B cell (primary cell): Measurements from ENCODE around the gene GLTP. TPM values are rescaled to one million over a fixed set of nuclear protein-coding genes. Genes with fewer than 3 reads are reported as not detected.

Experiments
- ATAC-seq: fragments of 200-7000 bp; cut with Tn5 transposase; one replicate; pipeline ENCODE4 v1.10.0; 2021; ENCODE audit warnings: low read depth, mild to moderate bottlenecking, moderate number of reproducible peaks, moderate library complexity
- CTCF ChIA-PET: fragments of 350-600 bp; sonication (Branson Sonifier 250); formaldehyde crosslinking; loops from one replicate; lab custom pipeline; 2021; ENCODE audit warnings: antibody characterized with exemption, inconsistent platforms; lab: Charles Lee
- POLR2A ChIA-PET: fragments of 350-600 bp; sonication (Branson Sonifier 250); formaldehyde crosslinking; loops from one replicate; lab custom pipeline; 2021; ENCODE audit warnings: antibody characterized with exemption; lab: Charles Lee
- DNase-seq: peaks from one replicate; pipeline ENCODE4 v3.0.0; 2013
- H2AFZ ChIP-seq: 2 replicates; pipeline ENCODE4 v1.6.1; 2012; ENCODE audit warnings: mild to moderate bottlenecking, low read depth, low read length; ENCODE audit not compliant: insufficient read depth, poor library complexity, severe bottlenecking
- H3K27ac ChIP-seq, 2 donors: 1 replicate in 1 of 2; 2 replicates in 1 of 2; pipeline ENCODE4 v1.5.1; 2012 to 2013; ENCODE audit warnings: low read length in 2 of 2, mild to moderate bottlenecking in 2 of 2, moderate library complexity in 1 of 2
- H3K27me3 ChIP-seq, 4 experiments: fragments of 200-600 bp in 1 of 4; sonication (generic) in 1 of 4; replicated peaks in 1 of 4; 1 replicate in 2 of 4; 2 replicates in 2 of 4; pipeline versions ENCODE4 v1.6.1 to v1.7.0; 2013 to 2016; ENCODE audit warnings: low read length in 3 of 4, mild to moderate bottlenecking in 2 of 4, mixed read lengths in 1 of 4, moderate library complexity in 1 of 4; ENCODE audit not compliant: insufficient read depth in 4 of 4, control insufficient read depth in 3 of 4; ENCODE audit errors: control extremely low read depth in 1 of 4
- H3K36me3 ChIP-seq, 2 experiments: replicated peaks in 1 of 2; 1 replicate in 1 of 2; 2 replicates in 1 of 2; pipeline versions ENCODE4 v1.6.1 to v1.7.1; 2013; ENCODE audit warnings: low read length in 1 of 2; ENCODE audit not compliant: insufficient read depth in 2 of 2, control insufficient read depth in 1 of 2; ENCODE audit errors: control extremely low read depth in 1 of 2, extremely low read depth in 1 of 2
- H3K4me1 ChIP-seq, 2 donors: fragments of 200-600 bp in 1 of 2; sonication (generic) in 1 of 2; 1 replicate in 1 of 2; 2 replicates in 1 of 2; pipeline versions ENCODE4 v1.5.1 to v1.6.1; 2013 to 2017; ENCODE audit warnings: low read length in 2 of 2; ENCODE audit not compliant: control insufficient read depth in 2 of 2, insufficient read depth in 2 of 2
- H3K4me2 ChIP-seq: replicated peaks from 2 replicates; pipeline ENCODE3; 2012; ENCODE audit warnings: mild to moderate bottlenecking, low read depth, low read length; ENCODE audit not compliant: poor library complexity, severe bottlenecking
- H3K4me3 ChIP-seq, 5 experiments: fragments of 200-600 bp in 1 of 5; sonication (generic) in 1 of 5; 1 replicate in 3 of 5; 2 replicates in 2 of 5; pipeline versions ENCODE4 v1.5.1 to v1.7.0; 2011 to 2016; ENCODE audit warnings: low read length in 4 of 5, mild to moderate bottlenecking in 4 of 5, low read depth in 2 of 5, control low read depth in 1 of 5, moderate library complexity in 1 of 5; ENCODE audit not compliant: insufficient read depth in 1 of 5; ENCODE audit errors: control extremely low read depth in 1 of 5, extremely low read depth in 1 of 5
- H3K79me2 ChIP-seq: fragments of 200-600 bp; sonication (generic); one replicate; pipeline ENCODE4 v1.6.0; 2016; ENCODE audit warnings: low read length; ENCODE audit not compliant: control insufficient read depth, insufficient read depth
- H3K9ac ChIP-seq: fragments of 200-600 bp; sonication (generic); 2 replicates; pipeline ENCODE4 v1.6.1; 2017; ENCODE audit warnings: mild to moderate bottlenecking, low read length, moderate library complexity
- H3K9me3 ChIP-seq, 3 donors: one replicate each; pipeline versions ENCODE4 v1.6.1 to v1.7.1; 2013; ENCODE audit warnings: low read length in 2 of 3; ENCODE audit not compliant: control insufficient read depth in 2 of 3, insufficient read depth in 1 of 3; ENCODE audit errors: control extremely low read depth in 1 of 3
- H4K20me1 ChIP-seq: 2 replicates; pipeline ENCODE4 v1.6.0; 2012; ENCODE audit warnings: mild to moderate bottlenecking, low read length; ENCODE audit not compliant: insufficient read depth, control insufficient read depth, poor library complexity, severe bottlenecking
- H3K27ac Mint-ChIP-seq: one replicate; pipeline ENCODE4 v1.8.0; 2021; ENCODE audit warnings: mixed read lengths
- H3K27me3 Mint-ChIP-seq: one replicate; pipeline ENCODE4 v1.8.0; 2021; ENCODE audit warnings: mixed read lengths
- H3K4me1 Mint-ChIP-seq: one replicate; pipeline ENCODE4 v1.8.0; 2021; ENCODE audit warnings: mixed read lengths
- H3K4me3 Mint-ChIP-seq: one replicate; pipeline ENCODE4 v1.8.0; 2021; ENCODE audit warnings: mixed read lengths
- H3K9me3 Mint-ChIP-seq: one replicate; pipeline ENCODE4 v1.8.0; 2022; ENCODE audit warnings: mixed read lengths; ENCODE audit not compliant: insufficient read depth
- EZH2 ChIP-seq: IDR thresholded peaks from 2 replicates; pipeline ENCODE4 v1.6.1; 2012; ENCODE audit warnings: borderline replicate concordance, low read depth, mild to moderate bottlenecking, moderate library complexity, low read length; ENCODE audit not compliant: insufficient read depth, poor library complexity, severe bottlenecking
- WGBS: methylation state at CpG from one replicate; pipeline ENCODE4 v1.1.5; 2013; ENCODE audit warnings: missing lambda C conversion rate; ENCODE audit not compliant: insufficient coverage; 5-methylcytosine and 5-hydroxymethylcytosine counted together
- intact Hi-C: fragments of 100-400 bp; cut with micrococcal nuclease; formaldehyde crosslinking; loops from one replicate; pipeline ENCODE4 v1.10.0; 2022
- polyA plus RNA-seq: library from polyadenylated mRNA; depleted of rRNA; stranded (reverse); fragments of >200 nt; gene quantifications from 2 replicates; pipeline ENCODE4 v1.2.3, GENCODE V29; 2012
- total RNA-seq, 2 donors: library from RNA; stranded (reverse); fragments of 120-200 nt in 1 of 2; gene quantifications; 1 replicate in 1 of 2; 2 replicates in 1 of 2; pipeline versions ENCODE4 v1.2.3 to v1.2.4, GENCODE V29; 2013 to 2022
- TF ChIP-seq, protein P1 (sequence below): fragments of 200-600 bp; IDR thresholded peaks from one replicate; pipeline ENCODE4 v1.8.0; 2022; ENCODE audit warnings: antibody characterized with exemption, mild to moderate bottlenecking

Gene GLTP
- total and polyA plus RNA-seq, 2 donors (not counting 1 experiment from before 2014, with no cell fraction given): 18.7 to 24.9 TPM

DNA sequence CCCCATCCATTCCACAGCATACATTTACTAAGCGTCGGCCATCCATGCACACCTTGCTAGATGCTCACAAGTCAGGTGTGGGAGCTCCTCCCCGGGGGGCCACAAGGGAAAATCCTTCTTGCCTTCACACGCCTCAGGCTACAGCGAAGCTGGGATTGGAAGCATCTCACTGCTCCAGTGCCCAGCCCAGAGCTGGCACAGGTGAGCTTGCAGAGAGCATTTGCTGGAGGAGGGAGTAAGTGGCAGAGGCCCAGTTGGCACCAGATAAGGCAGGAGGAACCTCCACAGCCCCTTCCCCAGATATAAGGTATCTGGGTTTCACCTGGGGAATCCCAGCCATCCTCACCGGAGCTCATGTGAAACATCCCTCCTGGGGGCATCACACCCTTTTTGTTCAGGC lies 49.0 kb downstream of the GLTP start:
- ChIA-PET CTCF (no interaction called here), POLR2A (no interaction called here)
- Histone ChIP-seq H3K4me2 (no peak overlapping the region), H3K79me2 (no peaks in the 10 kb centered on the region), H3K9me3 (no peaks in the 10 kb centered on the region), H3K36me3 (no peaks in the 10 kb centered on the region), H3K27me3 (peaks cover 0 to 40% (median 10%) of the 10 kb centered on the region in 4 experiments), H3K27ac (no peak overlapping the region), H2AFZ (no peak overlapping the region), H3K4me3 (no peak overlapping the region), H4K20me1 (no peaks in the 10 kb centered on the region), H3K9ac (no peak overlapping the region), H3K4me1 (no peaks in the 10 kb centered on the region)
- H3K27me3 Mint-ChIP-seq: peaks cover 31% of the 10 kb centered on the region
- H3K4me1 Mint-ChIP-seq: peaks cover 4% of the 10 kb centered on the region
- no peak overlapping the region for H3K4me3 Mint-ChIP-seq
- no peak overlapping the region for H3K27ac Mint-ChIP-seq
- no peak for ATAC-seq
- DNase-seq: no peak
- H3K9me3 Mint-ChIP-seq: no peaks in the 10 kb centered on the region
- intact Hi-C loops: no loop called here
- no peak for TF ChIP-seq EZH2
- TF ChIP-seq, protein P1, sequence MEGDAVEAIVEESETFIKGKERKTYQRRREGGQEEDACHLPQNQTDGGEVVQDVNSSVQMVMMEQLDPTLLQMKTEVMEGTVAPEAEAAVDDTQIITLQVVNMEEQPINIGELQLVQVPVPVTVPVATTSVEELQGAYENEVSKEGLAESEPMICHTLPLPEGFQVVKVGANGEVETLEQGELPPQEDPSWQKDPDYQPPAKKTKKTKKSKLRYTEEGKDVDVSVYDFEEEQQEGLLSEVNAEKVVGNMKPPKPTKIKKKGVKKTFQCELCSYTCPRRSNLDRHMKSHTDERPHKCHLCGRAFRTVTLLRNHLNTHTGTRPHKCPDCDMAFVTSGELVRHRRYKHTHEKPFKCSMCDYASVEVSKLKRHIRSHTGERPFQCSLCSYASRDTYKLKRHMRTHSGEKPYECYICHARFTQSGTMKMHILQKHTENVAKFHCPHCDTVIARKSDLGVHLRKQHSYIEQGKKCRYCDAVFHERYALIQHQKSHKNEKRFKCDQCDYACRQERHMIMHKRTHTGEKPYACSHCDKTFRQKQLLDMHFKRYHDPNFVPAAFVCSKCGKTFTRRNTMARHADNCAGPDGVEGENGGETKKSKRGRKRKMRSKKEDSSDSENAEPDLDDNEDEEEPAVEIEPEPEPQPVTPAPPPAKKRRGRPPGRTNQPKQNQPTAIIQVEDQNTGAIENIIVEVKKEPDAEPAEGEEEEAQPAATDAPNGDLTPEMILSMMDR: no peak
- 86% methylated on average over 6 of the region's 6 CpGs for WGBS

DNA sequence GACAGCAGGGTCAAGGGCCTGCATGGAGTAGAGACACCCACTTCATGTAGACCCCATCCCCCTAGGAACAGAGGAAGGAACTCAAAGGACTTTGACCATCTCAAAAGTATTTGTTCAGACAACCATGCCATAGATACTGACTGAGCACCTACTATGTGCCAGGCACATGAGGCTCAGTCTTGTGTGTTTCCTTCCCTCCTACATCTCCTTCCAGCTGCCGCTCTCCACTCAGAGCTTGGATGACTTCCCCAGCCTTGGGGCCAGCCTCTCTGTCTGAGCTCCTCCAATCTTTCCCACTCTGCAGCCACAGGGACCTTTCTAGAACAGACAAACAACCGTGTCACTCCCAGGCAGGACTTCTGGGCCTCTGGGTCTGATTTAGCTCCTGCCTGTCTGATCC lies 49.6 kb downstream of the GLTP start:
- peaks cover 32% of the 10 kb centered on the region for H3K27me3 Mint-ChIP-seq
- H3K4me3 Mint-ChIP-seq: no peak overlapping the region
- Histone ChIP-seq H3K36me3 (no peaks in the 10 kb centered on the region), H4K20me1 (no peaks in the 10 kb centered on the region), H3K4me2 (no peak overlapping the region), H3K9me3 (no peaks in the 10 kb centered on the region), H3K27me3 (peaks cover 0 to 40% (median 10%) of the 10 kb centered on the region in 4 experiments), H3K9ac (no peak overlapping the region), H3K4me1 (no peaks in the 10 kb centered on the region), H3K79me2 (no peaks in the 10 kb centered on the region), H2AFZ (no peak overlapping the region), H3K4me3 (no peak overlapping the region), H3K27ac (no peak overlapping the region)
- H3K4me1 Mint-ChIP-seq: peaks cover 4% of the 10 kb centered on the region
- intact Hi-C loops: no loop called here
- no peak for DNase-seq
- WGBS: 83% methylated on average over 2 of the region's 2 CpGs
- no peak for TF ChIP-seq EZH2
- TF ChIP-seq, protein P1: no peak
- H3K27ac Mint-ChIP-seq: no peak overlapping the region
- ChIA-PET CTCF (interaction anchor here (2.4 kb wide), 1 partner anchor 14 kb away, joined by 7 read pairs; no protein-coding TSS in a partner anchor), POLR2A (no interaction called here)
- no peaks in the 10 kb centered on the region for H3K9me3 Mint-ChIP-seq
- ATAC-seq: no peak
